ENCODE data around the gene ISOC2.
"Not testable (repeated sequence)": the region's sequence is repeated elsewhere in the genome, so short reads cannot be mapped to it uniquely, and the experiment has no call there.

The ISOC2 gene

GRCh38 chr19:55461259-55461973 lies at the start of gene ISOC2:
Gene ISOC2 (minus strand): TSS chr19:55461642. CDS start chr19:55456486, 5,156 bp downstream.
- DNase-seq (ENCODE audit: low read depth, low spot score) = peak; percentile 100

- DNase-seq (ENCODE audit: low read depth, low spot score) = no peak
Measured at GRCh38 chr19:55508120-55508519, 46.7 kb upstream of the ISOC2 start.

GRCh38 chr19:55504981-55505380 lies 43.5 kb upstream of the ISOC2 start:
- DNase-seq (ENCODE audit: low read depth, low spot score) = no peak

GRCh38 chr19:55504252-55504603 lies 42.8 kb upstream of the ISOC2 start:
- no peak for DNase-seq (ENCODE audit: low read depth, low spot score)

- peak; percentile 88 for DNase-seq (ENCODE audit: low read depth, low spot score)
Measured at GRCh38 chr19:55503502-55504251, 42.2 kb upstream of the ISOC2 start.

- DNase-seq (ENCODE audit: low read depth, low spot score) = no peak
Measured at GRCh38 chr19:55503157-55503501, 41.7 kb upstream of the ISOC2 start.

GRCh38 chr19:55502197-55502952 lies 40.9 kb upstream of the ISOC2 start:
- DNase-seq (ENCODE audit: low read depth, low spot score) = no peak

- DNase-seq (ENCODE audit: low read depth, low spot score) = no peak
Measured at GRCh38 chr19:55500368-55500952, 39.0 kb upstream of the ISOC2 start.

GRCh38 chr19:55498246-55498840 lies 36.9 kb upstream of the ISOC2 start:
- no peak for DNase-seq (ENCODE audit: low read depth, low spot score)

GRCh38 chr19:55497763-55498162 lies 36.3 kb upstream of the ISOC2 start:
- DNase-seq (ENCODE audit: low read depth, low spot score) = no peak

GRCh38 chr19:55496820-55497219 lies 35.4 kb upstream of the ISOC2 start:
- DNase-seq (ENCODE audit: low read depth, low spot score) = not testable (repeated sequence)

GRCh38 chr19:55495646-55496349 lies 34.4 kb upstream of the ISOC2 start:
- no peak for DNase-seq (ENCODE audit: low read depth, low spot score)

GRCh38 chr19:55494172-55494761 lies 32.8 kb upstream of the ISOC2 start:
- DNase-seq (ENCODE audit: low read depth, low spot score) = no peak

GRCh38 chr19:55493645-55494171 lies 32.3 kb upstream of the ISOC2 start:
- DNase-seq (ENCODE audit: low read depth, low spot score) = no peak

- no peak for DNase-seq (ENCODE audit: low read depth, low spot score)
Measured at GRCh38 chr19:55493052-55493644, 31.7 kb upstream of the ISOC2 start.

GRCh38 chr19:55492362-55492944 lies 31.0 kb upstream of the ISOC2 start:
- DNase-seq (ENCODE audit: low read depth, low spot score) = no peak

- DNase-seq (ENCODE audit: low read depth, low spot score) = no peak
Measured at GRCh38 chr19:55491546-55492360, 30.3 kb upstream of the ISOC2 start.

GRCh38 chr19:55490478-55491432 lies 29.3 kb upstream of the ISOC2 start:
- no peak for DNase-seq (ENCODE audit: low read depth, low spot score)

Data from activated CD4-positive, CD25-positive, alpha-beta regulatory T cell treated with anti-CD3 and anti-CD28 coated beads, Interleukin-2, amount 50 U/mL, for 16 hours (primary cell).